A549 treated with CpdA at 1 μM for 4 hours (cell line): ENCODE measurements around the gene CCL2. TPM values are rescaled to one million over a fixed set of nuclear protein-coding genes. Genes with fewer than 3 reads are reported as not detected.

ENCODE experiments used
- total RNA-seq: library from RNA; stranded (reverse); fragments of 200-300 nt; extraction: Qiagen RNA extraction; gene quantifications from 5 replicates; pipeline ENCODE4 v1.2.3, GENCODE V29; 2022; ENCODE audit warnings: low read depth

Gene CCL2
- 57.3 to 87.4 TPM (median 65.1 TPM) in 5 replicates for total RNA-seq

GRCh38 chr17:34254651-34255380 lies at the start of gene CCL2:
TSS of gene CCL2 (plus strand) at chr17:34255285. CDS start at chr17:34255350, 65 bp downstream.

GRCh38 chr17:34269969-34270368 lies 14.9 kb downstream of the CCL2 start, which contains the start of gene CCL7:
TSS of gene CCL7 (plus strand) at chr17:34270221. CDS start at chr17:34270291, 70 bp downstream.

GRCh38 chr17:34285286-34285792 lies 30.3 kb downstream of the CCL2 start, which contains the start of gene CCL11:
TSS of gene CCL11 (plus strand) at chr17:34285742. CDS start at chr17:34285809, 67 bp downstream.

Other genes starting within 250 kb of the CCL2 start
- 0.19 to 0.82 TPM (median 0.61 TPM) in 5 replicates for gene CCL7, start 14.9 kb downstream of the CCL2 start, total RNA-seq
- not detected in 5 replicates for gene CCL11, start 30.5 kb downstream of the CCL2 start, total RNA-seq
- gene CCL8, start 64.2 kb downstream of the CCL2 start, total RNA-seq, result not detected in 5 replicates
- gene CCL13, start 101.2 kb downstream of the CCL2 start, total RNA-seq, result not detected in 5 replicates
- not detected in 5 replicates for gene CCL1, start 107.9 kb downstream of the CCL2 start, total RNA-seq